Thyroid gland (tissue), 4 donors: Measurements from ENCODE around the gene CYP19A1. TPM values are rescaled to one million over a fixed set of nuclear protein-coding genes. Genes with fewer than 3 reads are reported as not detected.

ENCODE experiments used
- DNase-seq, 2 donors: peaks; one replicate each; pipeline ENCODE4 v3.0.0-alpha.2; 2019
- H3K27ac ChIP-seq, 3 donors: fragments of 200-600 bp; sonication (generic); 1 replicate in 2 of 3; 2 replicates in 1 of 3; pipeline ENCODE4 v1.5.1; 2016 to 2019; ENCODE audit warnings: mild to moderate bottlenecking in 1 of 3, moderate library complexity in 1 of 3
- H3K27me3 ChIP-seq: fragments of 200-600 bp; sonication (generic); one replicate; pipeline ENCODE4 v1.5.1; 2019
- H3K36me3 ChIP-seq, 2 donors: fragments of 200-600 bp; sonication (generic); one replicate each; pipeline ENCODE4 v1.5.1; 2016 to 2019
- H3K4me1 ChIP-seq, 2 donors: fragments of 200-600 bp; sonication (generic); one replicate each; pipeline ENCODE4 v1.5.1; 2017 to 2019
- H3K4me3 ChIP-seq, 3 donors: fragments of 200-600 bp; sonication (generic); replicated peaks in 1 of 3; 1 replicate in 2 of 3; 2 replicates in 1 of 3; pipeline ENCODE4 v1.5.1; 2016; ENCODE audit warnings: mild to moderate bottlenecking in 1 of 3
- H3K9me3 ChIP-seq: fragments of 200-600 bp; sonication (generic); one replicate; pipeline ENCODE4 v1.5.1; 2017
- CTCF ChIP-seq, 6 experiments: fragments of 200-600 bp in 3 of 6; fragments of 450-650 bp in 3 of 6; sonication (generic) in 3 of 6; IDR thresholded peaks; one replicate each; pipeline ENCODE4 v1.5.1; 2016 to 2019; ENCODE audit warnings: antibody characterized with exemption in 6 of 6, mild to moderate bottlenecking in 2 of 6, inconsistent platforms in 1 of 6, moderate library complexity in 1 of 6
- POLR2A ChIP-seq, 2 donors: fragments of 450-650 bp; IDR thresholded peaks; one replicate each; pipeline ENCODE4 v1.6.1; 2017; ENCODE audit warnings: antibody characterized with exemption in 2 of 2, mild to moderate bottlenecking in 2 of 2, moderate library complexity in 1 of 2
- WGBS, 2 donors: methylation state at CpG; one replicate each; pipeline ENCODE4 v1.1.5; 2017; 5-methylcytosine and 5-hydroxymethylcytosine counted together
- intact Hi-C: fragments of 100-400 bp; cut with DNase I; formaldehyde crosslinking; loops from one replicate; pipeline ENCODE4 v1.15.1; 2023
- total RNA-seq, 4 donors: library from RNA; depleted of rRNA; stranded (reverse); fragments of >200 nt; gene quantifications; one replicate each; pipeline ENCODE4 v1.2.3, GENCODE V29; 2016

CYP19A1 gene
- 1 to 10 TPM; 1.6 to 5.5 (median 4.5) TPM for total RNA-seq

- Histone ChIP-seq H3K27ac (no peak within 1 kb of the TSS), H3K9me3 (no peaks in the 10 kb centered on the region), H3K4me1 (peaks cover 0 to 21% of the 10 kb centered on the region in 2 donors), H3K4me3 (no peak within 1 kb of the TSS), H3K27me3 (no peaks in the 10 kb centered on the region), H3K36me3 (no peaks in the 10 kb centered on the region)
- no peak for TF ChIP-seq POLR2A (IDR thresholded peaks at IDR 0.05)
- intact Hi-C loops = no loop called here
- no peak for DNase-seq
- WGBS, 2 donors = 93 to 96% methylated on average over 6 of the region's 6 CpGs
These were observed at the start of gene CYP19A1 for GRCh38 chr15:51338496-51338895. TSS of gene CYP19A1 (minus strand) at chr15:51338596. CDS start at chr15:51242912, 95,684 bp downstream.

- H3K27ac ChIP-seq = no peak overlapping the region
- H3K9me3 ChIP-seq = no peaks in the 10 kb centered on the region
- no peaks in the 10 kb centered on the region for H3K4me1 ChIP-seq
- no peaks in the 10 kb centered on the region for H3K36me3 ChIP-seq
- DNase-seq = no peak
- H3K27me3 ChIP-seq = no peaks in the 10 kb centered on the region
- intact Hi-C loops = loop anchor here (5.0 to 10.0 kb wide), 2 partner anchors 153 to 245 kb away; no protein-coding TSS in a partner anchor
- no peak overlapping the region for H3K4me3 ChIP-seq
- TF ChIP-seq POLR2A (IDR thresholded peaks at IDR 0.05) (no peak), CTCF (IDR thresholded peaks at IDR 0.05) (no peak)
- WGBS, 2 donors = 96 to 97% methylated on average over 3 of the region's 3 CpGs
These were observed 49.3 kb upstream of the CYP19A1 start for GRCh38 chr15:51387699-51388041.

GRCh38 chr15:51386960-51387698 lies 48.7 kb upstream of the CYP19A1 start:
- Histone ChIP-seq H3K9me3 (no peaks in the 10 kb centered on the region), H3K36me3 (no peaks in the 10 kb centered on the region), H3K4me1 (no peaks in the 10 kb centered on the region), H3K27me3 (no peaks in the 10 kb centered on the region), H3K4me3 (no peak overlapping the region), H3K27ac (no peak overlapping the region)
- no peak for DNase-seq
- intact Hi-C loops = loop anchor here (5.0 to 10.0 kb wide), 2 partner anchors 152 to 245 kb away; no protein-coding TSS in a partner anchor
- WGBS, 2 donors = 91 to 94% methylated on average over 10 of the region's 10 CpGs
- TF ChIP-seq POLR2A (IDR thresholded peaks at IDR 0.05) (no peak), CTCF (IDR thresholded peaks at IDR 0.05) (no peak)

- WGBS, 2 donors = 96% methylated on average over 12 of the region's 12 CpGs
- H3K27me3 ChIP-seq = no peaks in the 10 kb centered on the region
- no peaks in the 10 kb centered on the region for H3K4me1 ChIP-seq
- no peak overlapping the region for H3K4me3 ChIP-seq
- H3K9me3 ChIP-seq = no peaks in the 10 kb centered on the region
- DNase-seq = no peak
- TF ChIP-seq POLR2A (IDR thresholded peaks at IDR 0.05) (no peak), CTCF (IDR thresholded peaks at IDR 0.05) (no peak)
- no peaks in the 10 kb centered on the region for H3K36me3 ChIP-seq
- H3K27ac ChIP-seq = no peak overlapping the region
- intact Hi-C loops = loop anchor here (5.0 to 10.0 kb wide), 2 partner anchors 152 to 244 kb away; no protein-coding TSS in a partner anchor
These were observed 48.1 kb upstream of the CYP19A1 start for GRCh38 chr15:51386486-51386885.

- Histone ChIP-seq H3K27ac (no peak overlapping the region), H3K4me1 (no peaks in the 10 kb centered on the region), H3K4me3 (no peak overlapping the region), H3K27me3 (no peaks in the 10 kb centered on the region), H3K9me3 (no peaks in the 10 kb centered on the region), H3K36me3 (no peaks in the 10 kb centered on the region)
- intact Hi-C loops = loop anchor here (5.0 to 10.0 kb wide), 2 partner anchors 151 to 244 kb away; no protein-coding TSS in a partner anchor
- WGBS, 2 donors = 74 to 79% methylated on average over 8 of the region's 8 CpGs
- DNase-seq = no peak
- TF ChIP-seq POLR2A (IDR thresholded peaks at IDR 0.05) = no peak
- TF ChIP-seq CTCF (IDR thresholded peaks at IDR 0.05) = no peak
These were observed 47.6 kb upstream of the CYP19A1 start for GRCh38 chr15:51386029-51386428.
